HepG2 (cell line): Measurements from ENCODE around the gene STEAP1B. TPM values are rescaled to one million over a fixed set of nuclear protein-coding genes. Genes with fewer than 3 reads are reported as not detected.

Source experiments
- ATAC-seq: fragments of 200-7000 bp; cut with Tn5 transposase; 3 replicates; pipeline ENCODE4 v1.9.1; 2020; ENCODE audit warnings: mild to moderate bottlenecking, moderate library complexity
- BruUV-seq: library from RNA; stranded (reverse); fragments of 400-500 nt; replicated peaks from 2 replicates; lab custom pipeline; 2021; lab: Mats Ljungman, UMichigan
- CTCF ChIA-PET: fragments of 300-600 bp; formaldehyde crosslinking; extraction: SDS; loops from one replicate; lab custom pipeline; 2021; ENCODE audit warnings: low total read pairs, inconsistent platforms, low intra/inter-chr PET ratio; lab: Yijun Ruan, JAX
- POLR2A ChIA-PET: fragments of 350-600 bp; sonication (Branson Sonifier 250); formaldehyde crosslinking; loops from one replicate; lab custom pipeline; 2020; ENCODE audit warnings: antibody characterized with exemption, inconsistent platforms; lab: Yijun Ruan, JAX
- DNase-seq: peaks from one replicate; pipeline ENCODE4 v3.0.0-alpha.2; 2015; ENCODE audit warnings: low spot score
- FAIRE-seq: peaks from 3 replicates; lab custom pipeline; 2011; peaks lifted over from hg19 to GRCh38; lab: Jason Lieb, UNC
- H2AFZ ChIP-seq: one replicate; pipeline ENCODE4 v1.6.1; 2011; ENCODE audit warnings: low read length, inconsistent platforms
- H3K27ac ChIP-seq: fragments of 300-600 bp; 3 replicates; pipeline ENCODE4 v1.8.0; 2011; ENCODE audit warnings: mixed run types, mild to moderate bottlenecking, mixed read lengths, low read length, inconsistent platforms; ENCODE audit not compliant: insufficient read depth; ENCODE audit errors: extremely low read length
- H3K27me3 ChIP-seq, 2 experiments: fragments of 200-600 bp in 1 of 2; 2 replicates in 1 of 2; 3 replicates in 1 of 2; pipeline versions ENCODE4 v1.6.0 to v1.8.0; 2011; ENCODE audit warnings: low read length in 2 of 2, mild to moderate bottlenecking in 2 of 2, moderate library complexity in 2 of 2, inconsistent platforms in 1 of 2; ENCODE audit not compliant: insufficient read depth in 2 of 2, control insufficient read depth in 1 of 2
- H3K36me3 ChIP-seq, 2 experiments: fragments of 200-600 bp in 1 of 2; replicated peaks in 1 of 2; 2 replicates in 1 of 2; 3 replicates in 1 of 2; pipeline versions ENCODE4 v1.5.1 to v1.8.0; 2011; ENCODE audit warnings: low read length in 2 of 2, inconsistent platforms in 1 of 2; ENCODE audit not compliant: insufficient read depth in 2 of 2, control insufficient read depth in 1 of 2
- H3K4me1 ChIP-seq: 2 replicates; pipeline ENCODE4 v1.5.1; 2012; ENCODE audit warnings: low read length, inconsistent platforms; ENCODE audit not compliant: insufficient read depth
- H3K4me2 ChIP-seq: 2 replicates; pipeline ENCODE4 v1.6.0; 2011; ENCODE audit warnings: low read depth, low read length, inconsistent platforms
- H3K4me3 ChIP-seq, 3 experiments: fragments of 200-600 bp in 1 of 3; sonication (generic), shearing (Covaris generic) in 1 of 3; replicated peaks in 1 of 3; 2 replicates each; pipeline ENCODE4 v1.5.1; 2011 to 2016; ENCODE audit warnings: low read length in 3 of 3, inconsistent platforms in 2 of 3, low read depth in 2 of 3, mild to moderate bottlenecking in 2 of 3, control low read depth in 1 of 3, mixed read lengths in 1 of 3; ENCODE audit not compliant: insufficient read depth in 1 of 3
- H3K79me2 ChIP-seq: one replicate; pipeline ENCODE4 v1.6.1; 2011; ENCODE audit warnings: low read length, inconsistent platforms; ENCODE audit not compliant: insufficient read depth
- H3K9ac ChIP-seq: 2 replicates; pipeline ENCODE4 v1.6.0; 2011; ENCODE audit warnings: mild to moderate bottlenecking, low read depth, low read length, inconsistent platforms; ENCODE audit not compliant: insufficient read depth
- H3K9me3 ChIP-seq: 2 replicates; pipeline ENCODE4 v1.5.1; 2012; ENCODE audit warnings: mild to moderate bottlenecking, low read length
- H4K20me1 ChIP-seq: 2 replicates; pipeline ENCODE4 v1.6.0; 2011; ENCODE audit warnings: inconsistent platforms, mild to moderate bottlenecking, low read length, moderate library complexity; ENCODE audit not compliant: insufficient read depth
- ATF4 ChIP-seq, 2 experiments: fragments of 450-650 bp in 1 of 2; sonication (generic) in 1 of 2; formaldehyde crosslinking; IDR thresholded peaks; 2 replicates each; pipeline versions ENCODE4 v1.5.0 to v1.8.0; 2020 to 2022; ENCODE audit warnings: mild to moderate bottlenecking in 1 of 2, missing genetic modification reagents in 1 of 2
- ATF7 ChIP-seq, 2 experiments: fragments of 450-650 bp in 1 of 2; sonication (generic) in 1 of 2; formaldehyde crosslinking in 1 of 2; IDR thresholded peaks; 2 replicates each; pipeline versions ENCODE4 v1.4.0 to v1.6.1; 2016 to 2020; ENCODE audit warnings: antibody characterized with exemption in 1 of 2, mild to moderate bottlenecking in 1 of 2, missing genetic modification reagents in 1 of 2
- CEBPB ChIP-seq: IDR thresholded peaks from 2 replicates; pipeline ENCODE4 v1.6.1; 2011; ENCODE audit warnings: low read depth, low read length, improper control_type of control experiment, borderline replicate concordance
- CEBPG ChIP-seq: IDR thresholded peaks from 2 replicates; pipeline ENCODE4 v1.6.1; 2016
- ETV6 ChIP-seq: sonication (generic); formaldehyde crosslinking; conservative IDR thresholded peaks from 2 replicates; pipeline ENCODE4 v1.4.0; 2020; ENCODE audit warnings: missing genetic modification reagents
- JARID2 ChIP-seq: sonication (generic); formaldehyde crosslinking; IDR thresholded peaks from 2 replicates; pipeline ENCODE4 v1.8.1; 2023; ENCODE audit warnings: missing genetic modification reagents, inconsistent platforms; ENCODE audit not compliant: insufficient replicate concordance
- NFIC ChIP-seq: IDR thresholded peaks from 2 replicates; pipeline ENCODE4 v1.6.1; 2012; ENCODE audit warnings: mild to moderate bottlenecking, low read length, inconsistent platforms
- PCBP1 ChIP-seq: fragments of 200-400 bp; formaldehyde crosslinking; IDR thresholded peaks from 2 replicates; pipeline ENCODE4 v1.6.1; 2017; ENCODE audit warnings: mild to moderate bottlenecking, low read depth, low read length, borderline replicate concordance
- POLR2A ChIP-seq, 2 experiments: IDR thresholded peaks; 2 replicates each; pipeline ENCODE4 v1.6.1; 2011; ENCODE audit warnings: low read depth in 2 of 2, low read length in 2 of 2, mild to moderate bottlenecking in 1 of 2, moderate library complexity in 1 of 2; ENCODE audit not compliant: insufficient read depth in 1 of 2
- REPIN1 ChIP-seq: sonication (generic); formaldehyde crosslinking; IDR thresholded peaks from 2 replicates; pipeline ENCODE4 v1.8.0; 2022; ENCODE audit warnings: missing genetic modification reagents, low read depth, mild to moderate bottlenecking, borderline replicate concordance
- SAP130 ChIP-seq: IDR thresholded peaks from 2 replicates; pipeline ENCODE4 v1.6.1; 2016; ENCODE audit warnings: low read depth
- ZFP62 ChIP-seq: sonication (generic); formaldehyde crosslinking; IDR thresholded peaks from 2 replicates; pipeline ENCODE4 v1.4.0; 2020; ENCODE audit warnings: missing genetic modification reagents
- ZNF44 ChIP-seq: sonication (generic); formaldehyde crosslinking; IDR thresholded peaks from 2 replicates; pipeline ENCODE4 v1.5.1; 2020; ENCODE audit warnings: mild to moderate bottlenecking, missing genetic modification reagents
- ZNF564 ChIP-seq: sonication (generic); formaldehyde crosslinking; IDR thresholded peaks from 2 replicates; pipeline ENCODE4 v1.8.1; 2023; ENCODE audit warnings: mild to moderate bottlenecking, missing genetic modification reagents
- ZNF614 ChIP-seq: IDR thresholded peaks from 2 replicates; pipeline ENCODE4 v1.6.1; 2018; ENCODE audit warnings: missing biosample characterization, missing genetic modification reagents, inconsistent platforms, borderline replicate concordance
- in situ Hi-C: cut with HindIII; loops from 2 replicates; pipeline ENCODE4 v1.10.0; 2017; ENCODE audit warnings: low pct_unique_long_range_greater_than_20kb; ENCODE audit not compliant: extremely low pct_ligation_motif_present
- intact Hi-C: fragments of 100-400 bp; cut with micrococcal nuclease; formaldehyde crosslinking; loops from one replicate; pipeline ENCODE4 v1.10.0; 2022; ENCODE audit not compliant: unreplicated experiment
- polyA plus RNA-seq, 8 experiments: library from polyadenylated mRNA; depleted of rRNA in 3 of 8; stranded (reverse) in 7 of 8; unstranded in 1 of 8; fragments of >200 nt; fragmentation: Illumina TruSeq in 4 of 8; extraction: Trizol in 4 of 8; gene quantifications; 2 replicates each; pipeline versions ENCODE4 v1.2.1 to v1.2.3, GENCODE V29; 2011 to 2016; ENCODE audit warnings: low read depth in 4 of 8, missing spikeins in 1 of 8, mixed read lengths in 1 of 8; ENCODE audit not compliant: insufficient read depth in 1 of 8
- total RNA-seq, 5 experiments: library from RNA; depleted of rRNA; stranded (reverse); fragments of >200 nt; fragmentation: Illumina TruSeq; extraction: Trizol; gene quantifications; 2 replicates each; pipeline ENCODE4 v1.2.3, GENCODE V29; 2016; ENCODE audit warnings: low read depth in 1 of 5

Gene STEAP1B
- total and polyA plus RNA-seq, 2 of the 13 experiments (the other 11 are each of a cell fraction or from before 2014, with no cell fraction given), result not detected

GRCh38 chr7:22371878-22372277, 128.1 kb downstream of the STEAP1B start:
- ChIA-PET CTCF (no interaction called here), POLR2A (interaction anchor here (2.3 kb wide), 1 partner anchor 13 kb away, joined by 7 read pairs; no protein-coding TSS in a partner anchor)
- in situ Hi-C loops (no loop called here), intact Hi-C loops (no loop called here)
- no peaks in the 10 kb centered on the region for H3K36me3 ChIP-seq
- no peaks in the 10 kb centered on the region for H3K79me2 ChIP-seq
- no peak for FAIRE-seq
- H4K20me1 ChIP-seq, result no peaks in the 10 kb centered on the region
- BruUV-seq, result no TSS peak
- ATAC-seq, result no peak; the same call in 2 of the 3 replicates
- no peaks in the 10 kb centered on the region for H3K9me3 ChIP-seq
- no peaks in the 10 kb centered on the region for H3K27me3 ChIP-seq
- peaks cover 45% of the 10 kb centered on the region for H3K4me1 ChIP-seq
- H3K27ac ChIP-seq, result no peak overlapping the region
- peak; percentile 16 for DNase-seq
- no peak overlapping the region; the same call in 1 of the 2 replicates for H3K4me2 ChIP-seq
- H3K9ac ChIP-seq, result no peak overlapping the region
- TF ChIP-seq CEBPG (CRISPR knock-in tag) (0 out of 2 replicates have a peak, but pooled peaks have one; percentile 19), ZNF564 (no peak), ATF4 (CRISPR knock-in tag; IDR thresholded peaks at IDR 0.05) (peak in 1 of 2 experiments; percentile 69; a peak in 2 of 4 replicates), ZFP62 (CRISPR knock-in tag) (no peak), NFIC (no peak), JARID2 (CRISPR knock-in tag) (no peak), ETV6 (CRISPR knock-in tag) (no peak), ZNF44 (CRISPR knock-in tag) (no peak), ATF7 (IDR thresholded peaks at IDR 0.05) (peak; percentile 47; the same call in 1 of the 2 replicates), ATF7 (CRISPR knock-in tag; IDR thresholded peaks at IDR 0.05) (no peak), POLR2A (IDR thresholded peaks at IDR 0.05; ENCODE audit: insufficient read depth in 1 of 2, low read depth in 2 of 2, low read length in 2 of 2) (no peak), REPIN1 (CRISPR knock-in tag) (no peak), PCBP1 (no peak), SAP130 (0 out of 2 replicates have a peak, but pooled peaks have one; percentile 12), CEBPB (peak; percentile 61; the same call in 1 of the 2 replicates), ZNF614 (no peak)
- H3K4me3 ChIP-seq, result no peak overlapping the region
- H2AFZ ChIP-seq, result no peak overlapping the region

Other genes with a start within 250 kb of the STEAP1B start
- 14.2 and 23.4 TPM in 2 replicates for gene RAPGEF5, start 143.0 kb downstream of the STEAP1B start, total RNA-seq (2016; rRNA removed; fragmentation: Illumina TruSeq; extraction: Trizol)
- 17.1 and 22.1 TPM in 2 replicates for gene RAPGEF5, start 143.0 kb downstream of the STEAP1B start, polyA plus RNA-seq (2011; rRNA removed)
- gene IL6, start 227.0 kb upstream of the STEAP1B start, total RNA-seq (2016; rRNA removed; fragmentation: Illumina TruSeq; extraction: Trizol), result not detected in 2 replicates
- not detected in 2 replicates for gene IL6, start 227.0 kb upstream of the STEAP1B start, polyA plus RNA-seq (2011; rRNA removed)